Mesenchymal stem cell (in vitro differentiated cells and primary cell): ENCODE results near the gene MTPN.

Source experiments
- DNase-seq: peaks from one replicate; pipeline ENCODE4 v3.0.0-alpha.2; 2013
- H2AFZ ChIP-seq: one replicate; pipeline ENCODE4 v1.6.1; 2013; ENCODE audit warnings: low read depth, mild to moderate bottlenecking, control low read depth, inconsistent platforms, low read length, moderate library complexity
- H2AK5ac ChIP-seq: 2 replicates; pipeline ENCODE4 v1.6.1; 2013; ENCODE audit warnings: low read length, moderate library complexity, mild to moderate bottlenecking, inconsistent platforms; ENCODE audit not compliant: severe bottlenecking
- H2BK120ac ChIP-seq: one replicate; pipeline ENCODE4 v1.6.1; 2013; ENCODE audit warnings: low read depth, mild to moderate bottlenecking, inconsistent platforms, low read length, moderate library complexity
- H2BK12ac ChIP-seq, 2 experiments: one replicate each; pipeline ENCODE4 v1.6.1; 2013; ENCODE audit warnings: inconsistent platforms in 2 of 2, low read length in 2 of 2, mild to moderate bottlenecking in 2 of 2, moderate library complexity in 2 of 2, control low read depth in 1 of 2
- H2BK15ac ChIP-seq: one replicate; pipeline ENCODE4 v1.6.1; 2013; ENCODE audit warnings: mild to moderate bottlenecking, low read depth, inconsistent platforms; ENCODE audit not compliant: poor library complexity, severe bottlenecking
- H2BK5ac ChIP-seq: 2 replicates; pipeline ENCODE4 v1.6.1; 2013; ENCODE audit warnings: low read depth, mild to moderate bottlenecking, low read length, control low read depth, inconsistent platforms; ENCODE audit not compliant: poor library complexity, severe bottlenecking
- H3K14ac ChIP-seq, 2 experiments: one replicate each; pipeline ENCODE4 v1.6.1; 2013; ENCODE audit warnings: inconsistent platforms in 2 of 2, low read length in 2 of 2, control low read depth in 1 of 2, mild to moderate bottlenecking in 1 of 2, moderate library complexity in 1 of 2
- H3K18ac ChIP-seq, 2 experiments: one replicate each; pipeline ENCODE4 v1.6.1; 2013; ENCODE audit warnings: inconsistent platforms in 2 of 2, low read length in 2 of 2, control low read depth in 1 of 2, low read depth in 1 of 2, mild to moderate bottlenecking in 1 of 2
- H3K23ac ChIP-seq, 2 experiments: one replicate each; pipeline ENCODE4 v1.6.1; 2013; ENCODE audit warnings: inconsistent platforms in 2 of 2, low read length in 2 of 2, mild to moderate bottlenecking in 2 of 2, moderate library complexity in 2 of 2, control low read depth in 1 of 2
- H3K27ac ChIP-seq: 2 replicates; pipeline ENCODE4 v1.5.1; 2013; ENCODE audit warnings: mild to moderate bottlenecking, moderate library complexity, low read length, control low read depth, inconsistent platforms; ENCODE audit not compliant: poor library complexity, severe bottlenecking
- H3K27me3 ChIP-seq, 2 experiments: 2 replicates each; pipeline versions ENCODE4 v1.6.1 to v1.7.0; 2013; ENCODE audit warnings: low read length in 2 of 2, mild to moderate bottlenecking in 2 of 2, moderate library complexity in 2 of 2, control low read depth in 1 of 2, inconsistent platforms in 1 of 2; ENCODE audit not compliant: control insufficient read depth in 1 of 2, insufficient read depth in 1 of 2
- H3K36me3 ChIP-seq, 2 experiments: 2 replicates each; pipeline versions ENCODE4 v1.6.1 to v1.7.0; 2013; ENCODE audit warnings: low read length in 2 of 2, control low read depth in 1 of 2, inconsistent platforms in 1 of 2, low read depth in 1 of 2, mild to moderate bottlenecking in 1 of 2; ENCODE audit not compliant: insufficient read depth in 2 of 2, control insufficient read depth in 1 of 2
- H3K4ac ChIP-seq, 2 experiments: one replicate each; pipeline ENCODE4 v1.6.1; 2013; ENCODE audit warnings: inconsistent platforms in 2 of 2, low read length in 2 of 2, mild to moderate bottlenecking in 2 of 2, moderate library complexity in 2 of 2, control low read depth in 1 of 2, low read depth in 1 of 2
- H3K4me1 ChIP-seq: 2 replicates; pipeline ENCODE4 v1.6.1; 2013; ENCODE audit warnings: low read depth, low read length, control low read depth; ENCODE audit not compliant: control insufficient read depth, insufficient read depth
- H3K4me2 ChIP-seq: 2 replicates; pipeline ENCODE4 v1.6.1; 2013; ENCODE audit warnings: low read length, mild to moderate bottlenecking, inconsistent platforms; ENCODE audit not compliant: poor library complexity, severe bottlenecking
- H3K4me3 ChIP-seq, 2 experiments: 2 replicates each; pipeline versions ENCODE4 v1.5.1 to v1.7.0; 2013; ENCODE audit warnings: low read length in 2 of 2, mild to moderate bottlenecking in 2 of 2, control low read depth in 1 of 2, low read depth in 1 of 2; ENCODE audit not compliant: insufficient read depth in 1 of 2
- H3K79me1 ChIP-seq: replicated peaks from 2 replicates; pipeline ENCODE4 v1.6.1; 2013; ENCODE audit warnings: mild to moderate bottlenecking, control low read depth, low read length, inconsistent platforms; ENCODE audit not compliant: poor library complexity, severe bottlenecking
- H3K9ac ChIP-seq: 2 replicates; pipeline ENCODE4 v1.7.0; 2013; ENCODE audit warnings: mild to moderate bottlenecking, low read length, moderate library complexity
- H3K9me3 ChIP-seq: 2 replicates; pipeline ENCODE4 v1.7.0; 2013; ENCODE audit warnings: mild to moderate bottlenecking, low read length; ENCODE audit not compliant: control insufficient read depth
- H4K8ac ChIP-seq: one replicate; pipeline ENCODE4 v1.6.1; 2013; ENCODE audit warnings: inconsistent platforms, mild to moderate bottlenecking, low read length, moderate library complexity
- H4K91ac ChIP-seq: one replicate; pipeline ENCODE4 v1.6.1; 2013; ENCODE audit warnings: mild to moderate bottlenecking, low read length, inconsistent platforms
- WGBS: methylation state at CpG from one replicate; pipeline ENCODE4 v1.1.7; 2013; ENCODE audit warnings: mixed read lengths; 5-methylcytosine and 5-hydroxymethylcytosine counted together

The MTPN gene

GRCh38 chr7:135994466-135995205, 17.5 kb upstream of the MTPN start:
- no peak overlapping the region for H3K9ac ChIP-seq
- H3K14ac ChIP-seq, result no peak overlapping the region
- no peaks in the 10 kb centered on the region for H3K79me1 ChIP-seq
- H2BK15ac ChIP-seq, result no peak overlapping the region
- H4K91ac ChIP-seq, result no peak overlapping the region
- no peak overlapping the region for H2AK5ac ChIP-seq
- no peak overlapping the region for H3K4me2 ChIP-seq
- no peak overlapping the region for H2BK12ac ChIP-seq
- H3K4me1 ChIP-seq, result no peaks in the 10 kb centered on the region
- H3K36me3 ChIP-seq, result no peaks in the 10 kb centered on the region
- H3K23ac ChIP-seq, result no peak overlapping the region
- H2BK120ac ChIP-seq, result no peak overlapping the region
- H3K4ac ChIP-seq, result no peak overlapping the region
- no peak overlapping the region for H3K4me3 ChIP-seq
- no peaks in the 10 kb centered on the region for H3K9me3 ChIP-seq
- H2AFZ ChIP-seq, result no peak overlapping the region
- H3K27me3 ChIP-seq, result no peaks in the 10 kb centered on the region
- H4K8ac ChIP-seq, result peak overlapping the region; percentile 4
- no peak overlapping the region for H3K18ac ChIP-seq
- H3K27ac ChIP-seq, result no peak overlapping the region
- no peak overlapping the region for H2BK5ac ChIP-seq
- peak; percentile 28 for DNase-seq
- 82% methylated on average over 5 of the region's 6 CpGs for WGBS

GRCh38 chr7:135993950-135994349, 16.8 kb upstream of the MTPN start:
- Histone ChIP-seq H4K91ac (no peak overlapping the region), H3K18ac (no peak overlapping the region), H3K23ac (no peak overlapping the region), H3K79me1 (no peaks in the 10 kb centered on the region), H3K4me1 (no peaks in the 10 kb centered on the region), H2BK120ac (no peak overlapping the region), H2BK15ac (no peak overlapping the region), H3K4ac (no peak overlapping the region), H3K9ac (no peak overlapping the region), H2AFZ (no peak overlapping the region), H3K36me3 (no peaks in the 10 kb centered on the region), H3K27me3 (no peaks in the 10 kb centered on the region), H3K27ac (no peak overlapping the region), H3K4me2 (no peak overlapping the region), H3K14ac (no peak overlapping the region), H2BK12ac (no peak overlapping the region), H3K9me3 (no peaks in the 10 kb centered on the region), H2AK5ac (no peak overlapping the region), H4K8ac (no peak overlapping the region), H2BK5ac (no peak overlapping the region), H3K4me3 (no peak overlapping the region)
- WGBS, result 97% methylated on average over 2 of the region's 3 CpGs
- DNase-seq, result no peak

- Histone ChIP-seq H3K36me3 (no peaks in the 10 kb centered on the region), H3K4me3 (no peak overlapping the region), H3K9me3 (no peaks in the 10 kb centered on the region), H2BK12ac (no peak overlapping the region), H2AFZ (no peak overlapping the region), H3K9ac (no peak overlapping the region), H3K27me3 (no peaks in the 10 kb centered on the region), H3K4me1 (no peaks in the 10 kb centered on the region), H2BK120ac (no peak overlapping the region), H3K4me2 (no peak overlapping the region), H2AK5ac (no peak overlapping the region), H3K23ac (no peak overlapping the region), H3K4ac (no peak overlapping the region), H3K79me1 (no peaks in the 10 kb centered on the region), H2BK15ac (no peak overlapping the region), H2BK5ac (no peak overlapping the region), H3K18ac (no peak overlapping the region), H3K14ac (no peak overlapping the region), H4K91ac (no peak overlapping the region), H3K27ac (no peak overlapping the region), H4K8ac (no peak overlapping the region)
- WGBS, result 100% methylated on average over 2 of the region's 2 CpGs
- no peak for DNase-seq
Measured at GRCh38 chr7:135991906-135992305, 14.7 kb upstream of the MTPN start.

GRCh38 chr7:135991322-135991721, 14.2 kb upstream of the MTPN start:
- Histone ChIP-seq H3K4me1 (no peaks in the 10 kb centered on the region), H2AK5ac (no peak overlapping the region), H3K79me1 (no peaks in the 10 kb centered on the region), H3K27me3 (no peaks in the 10 kb centered on the region), H3K4ac (no peak overlapping the region), H2BK5ac (no peak overlapping the region), H4K91ac (no peak overlapping the region), H3K9ac (no peak overlapping the region), H3K14ac (no peak overlapping the region), H4K8ac (no peak overlapping the region), H2BK12ac (no peak overlapping the region), H3K27ac (no peak overlapping the region), H3K18ac (no peak overlapping the region), H3K4me3 (no peak overlapping the region), H3K4me2 (no peak overlapping the region), H3K9me3 (no peaks in the 10 kb centered on the region), H3K23ac (no peak overlapping the region), H2AFZ (no peak overlapping the region), H3K36me3 (no peaks in the 10 kb centered on the region), H2BK120ac (no peak overlapping the region), H2BK15ac (no peak overlapping the region)
- DNase-seq, result no peak
- 96% methylated on average over 5 of the region's 6 CpGs for WGBS
